HG03575 (cell line): ENCODE data around the gene COPS8.

ENCODE experiments used
- ATAC-seq: cut with Tn5 transposase; IDR thresholded peaks from one replicate; pipeline ENCODE4 v1.9.1; 2021; ENCODE audit not compliant: unreplicated experiment, insufficient number of reproducible peaks, low FRiP score; ENCODE audit errors: extremely low read depth

The COPS8 gene

DNA sequence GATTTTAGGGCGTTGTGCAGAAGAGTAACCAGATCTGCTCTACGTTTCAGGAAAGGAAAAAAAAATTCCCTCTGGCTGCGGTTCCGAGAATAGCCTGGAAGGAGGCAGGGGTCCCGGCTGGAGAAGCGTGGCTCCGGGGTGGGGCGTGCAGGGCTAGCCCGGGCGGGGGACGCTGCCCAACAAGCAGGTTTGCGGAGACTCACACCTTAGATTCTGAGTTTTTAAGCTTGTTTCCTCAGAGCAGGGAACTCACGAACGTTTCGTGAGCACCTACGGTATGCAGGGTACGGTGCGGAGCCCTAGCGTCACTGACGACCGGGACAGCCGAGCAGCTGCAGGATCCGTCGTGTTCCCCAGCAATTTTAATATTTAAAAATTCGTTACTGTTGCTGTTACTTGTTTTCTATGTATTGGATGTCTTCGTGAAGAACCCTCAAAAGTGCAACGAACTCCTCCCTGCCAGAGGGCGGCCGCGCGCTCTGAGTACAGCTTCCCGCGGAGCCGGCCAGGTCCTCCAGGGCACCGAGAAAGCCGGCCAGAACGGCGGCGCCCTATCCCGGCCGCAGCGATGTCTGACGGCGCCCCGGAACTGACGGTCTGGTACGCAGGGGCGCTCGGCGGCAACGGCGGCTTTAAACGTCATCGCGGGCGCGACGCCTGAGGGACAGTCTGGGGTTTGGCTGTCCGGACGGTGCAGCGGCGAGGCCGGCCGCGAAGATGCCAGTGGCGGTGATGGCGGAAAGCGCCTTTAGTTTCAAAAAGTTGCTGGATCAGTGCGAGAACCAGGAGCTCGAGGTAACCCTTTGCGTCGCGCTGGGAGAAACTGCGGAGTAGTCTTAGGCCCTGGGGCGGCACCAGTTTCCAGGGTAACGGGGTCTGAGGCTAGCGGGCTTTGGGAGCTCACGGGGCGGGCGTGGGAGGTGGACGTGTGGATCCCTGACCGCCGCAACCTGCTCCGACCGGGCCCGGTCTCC, at the start of gene COPS8:
Gene COPS8, plus strand, starts transcription at position 642 of the 974 bp plus-strand sequence. Its CDS starts 76 bp downstream, at position 718.
- peak; percentile 84 for ATAC-seq

DNA sequence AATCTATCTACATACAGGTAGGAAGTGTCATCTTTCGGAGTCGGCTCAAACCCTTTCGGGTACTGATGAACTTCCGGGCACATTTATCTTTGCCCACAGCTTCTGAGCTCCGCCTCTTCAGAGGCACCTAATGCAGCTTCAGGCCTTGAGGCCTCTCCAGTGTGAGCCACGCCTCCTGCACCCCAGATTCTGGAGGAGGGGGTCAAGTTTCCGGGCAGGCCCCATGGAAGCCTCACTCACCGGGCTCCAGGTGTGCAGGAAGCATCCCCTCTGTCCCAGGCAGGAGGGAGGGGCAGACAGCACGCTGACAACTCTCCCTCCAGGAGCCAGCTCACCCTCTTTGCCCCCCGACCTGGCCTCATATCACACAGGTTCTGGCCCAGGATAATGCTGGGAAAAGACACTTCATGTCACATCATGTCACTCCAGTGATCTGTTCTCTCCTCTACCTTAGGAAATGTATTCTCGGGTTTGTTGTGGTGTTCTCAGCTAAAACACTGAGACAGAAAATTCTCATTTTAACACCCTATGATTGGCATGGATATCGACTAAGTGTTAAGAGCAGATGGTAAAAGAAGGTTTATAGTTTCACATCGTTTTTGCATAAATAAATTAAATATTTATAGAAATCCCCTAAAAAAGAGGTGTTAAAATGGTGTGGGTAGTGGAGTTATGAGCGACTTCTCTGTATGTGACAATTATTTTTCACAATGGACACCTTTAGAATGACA, 46.2 kb upstream of the COPS8 start:
- no peak for ATAC-seq

DNA sequence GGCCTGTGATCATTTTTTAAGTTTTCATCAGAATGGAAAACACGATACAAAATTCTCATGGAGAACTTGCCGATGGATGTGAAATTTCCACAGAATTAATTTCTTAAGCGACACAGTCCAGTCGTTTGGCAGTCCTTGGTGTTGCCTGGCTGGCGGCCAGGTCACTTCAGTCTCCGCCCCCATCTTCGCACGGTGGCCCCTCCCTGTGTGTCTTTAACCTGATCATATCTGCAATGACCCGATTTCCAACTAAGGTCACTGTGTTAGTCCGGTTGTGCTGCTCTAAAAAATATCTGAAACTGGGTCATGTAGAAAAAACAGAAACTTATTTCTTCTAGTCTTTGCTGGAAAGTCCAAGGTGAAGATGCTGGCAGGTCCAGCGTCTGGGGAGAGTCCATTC, 44.5 kb upstream of the COPS8 start:
- no peak for ATAC-seq

DNA sequence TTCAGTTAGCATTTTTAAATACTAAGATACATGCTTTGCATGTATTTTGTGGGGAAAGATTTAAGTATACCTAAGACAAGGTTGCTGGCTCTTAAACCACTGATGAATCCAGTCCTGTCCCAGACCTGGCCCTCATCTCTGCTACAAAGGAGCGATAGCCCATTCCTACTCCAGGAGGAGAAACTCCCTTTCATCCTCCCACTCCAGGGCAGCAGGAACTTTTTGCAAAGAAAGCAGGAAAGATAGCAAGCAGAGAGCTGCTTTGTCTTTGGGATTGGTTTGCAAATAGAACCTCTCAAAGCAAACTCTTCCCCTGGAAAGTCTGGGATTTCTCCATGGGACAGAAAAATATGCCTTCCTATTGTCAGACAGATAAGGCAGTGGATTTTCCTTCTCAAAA, 43.6 kb upstream of the COPS8 start:
- no peak for ATAC-seq

DNA sequence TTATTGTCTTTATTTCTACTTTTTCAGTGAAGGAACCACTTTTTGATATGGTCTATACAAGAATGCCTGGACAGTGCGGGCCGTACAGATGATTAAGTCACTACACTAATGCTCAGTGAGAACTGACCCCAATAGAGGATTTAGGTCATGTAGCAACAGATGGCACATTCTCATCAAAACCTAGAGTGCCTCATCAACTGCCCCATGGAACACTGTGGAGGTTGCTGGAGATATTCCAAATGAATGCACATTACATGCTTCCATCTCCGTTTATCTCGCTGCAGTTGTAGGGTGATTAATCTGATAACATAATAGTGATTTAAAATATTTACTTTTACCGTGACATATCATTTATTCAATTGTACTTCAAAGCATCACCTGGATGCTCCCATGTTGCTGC, 41.8 kb upstream of the COPS8 start:
- no peak for ATAC-seq

DNA sequence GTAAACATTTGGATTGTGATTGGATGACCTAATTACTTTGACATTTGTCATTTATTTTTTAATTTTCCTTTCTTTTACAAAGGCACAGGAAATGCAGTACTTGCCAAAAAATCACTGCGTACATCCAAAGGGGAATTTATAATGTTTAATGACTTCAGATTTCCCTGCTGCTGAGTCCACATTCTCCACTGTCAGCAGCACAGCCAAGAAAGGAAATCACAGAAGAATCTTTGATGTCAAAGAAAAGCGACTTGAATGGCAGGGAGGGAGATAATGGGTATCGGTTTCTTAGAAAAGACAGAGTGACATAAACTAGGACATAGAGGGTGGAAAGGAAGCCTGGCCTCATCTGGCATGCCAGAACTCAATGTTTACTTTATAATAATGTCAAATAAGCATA, 41.4 kb upstream of the COPS8 start:
- ATAC-seq, result no peak

DNA sequence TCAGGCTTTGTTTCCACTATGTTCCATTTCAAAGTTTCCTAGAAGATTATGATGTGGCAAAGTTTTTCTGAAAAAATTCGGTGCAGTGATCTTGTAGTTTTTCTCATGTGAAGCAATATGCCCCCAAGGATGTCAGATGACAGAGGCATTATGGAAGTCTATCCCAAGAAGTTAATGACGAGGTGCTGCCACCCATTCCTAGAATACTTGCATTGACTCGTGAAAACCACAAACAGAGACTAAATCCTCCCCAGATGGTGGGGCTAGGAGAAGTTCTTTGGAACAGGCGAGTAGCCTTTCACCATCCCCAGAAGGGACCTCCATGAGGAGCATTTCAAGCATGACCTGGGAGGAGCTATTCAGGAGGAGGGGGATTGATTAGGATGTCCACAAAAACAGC, 40.2 kb upstream of the COPS8 start:
- ATAC-seq, result no peak

DNA sequence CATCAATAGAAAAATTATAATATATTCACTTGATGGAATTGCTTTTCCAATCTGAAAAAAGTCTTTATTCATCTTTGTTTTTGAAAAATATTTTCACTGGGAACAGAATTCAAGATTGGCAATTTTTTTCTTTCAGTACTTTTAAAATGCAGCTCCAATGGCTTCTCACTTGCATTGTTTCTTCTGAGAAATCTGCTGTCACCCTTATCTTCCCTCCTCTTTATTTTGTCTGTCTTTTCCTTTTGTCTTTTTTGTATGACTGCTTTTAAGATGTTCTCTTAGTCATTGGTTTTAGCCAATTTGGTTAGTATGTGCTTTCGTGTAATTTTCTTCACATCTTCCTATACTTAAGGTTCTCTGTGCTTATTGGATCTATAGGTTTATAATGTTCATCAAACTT, 37.1 kb upstream of the COPS8 start:
- ATAC-seq, result no peak

DNA sequence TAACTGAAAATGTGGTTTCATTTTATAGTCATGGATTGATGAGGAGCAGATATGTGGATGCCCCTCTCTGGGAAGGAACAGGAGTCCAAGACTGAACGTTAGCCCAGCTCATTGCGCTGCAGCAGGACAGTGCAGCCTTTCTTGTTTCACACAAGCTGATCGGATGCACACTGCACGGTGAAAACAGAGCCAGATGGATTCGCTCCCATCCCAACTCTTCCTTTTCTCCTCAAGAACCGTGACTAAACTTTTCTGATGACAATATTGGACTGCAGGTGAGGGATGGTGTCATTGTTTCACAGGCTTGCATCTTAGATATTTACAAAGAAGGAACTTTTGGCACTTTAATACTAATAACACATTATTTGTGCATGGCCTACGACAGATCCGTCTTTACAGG, 33.8 kb upstream of the COPS8 start:
- ATAC-seq, result no peak

DNA sequence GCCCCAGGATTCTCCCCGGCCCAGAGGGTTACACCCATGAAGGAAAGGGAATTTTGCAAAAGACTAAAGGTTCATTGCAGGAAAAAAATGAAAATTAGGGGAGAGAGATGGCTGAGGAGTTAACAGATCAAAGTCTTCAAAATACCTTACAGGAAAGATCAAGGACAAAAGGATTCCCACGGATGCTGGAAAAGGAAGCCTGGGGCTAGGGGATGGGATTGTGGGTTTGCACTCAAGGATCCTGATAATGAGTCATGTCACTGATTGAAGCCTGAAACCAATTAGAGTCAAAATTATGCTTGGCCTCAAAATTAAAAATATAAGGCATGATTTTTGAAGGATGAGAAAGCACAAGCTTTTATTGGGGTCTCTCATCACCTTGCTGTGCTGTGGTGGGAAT, 32.6 kb upstream of the COPS8 start:
- ATAC-seq, result no peak

DNA sequence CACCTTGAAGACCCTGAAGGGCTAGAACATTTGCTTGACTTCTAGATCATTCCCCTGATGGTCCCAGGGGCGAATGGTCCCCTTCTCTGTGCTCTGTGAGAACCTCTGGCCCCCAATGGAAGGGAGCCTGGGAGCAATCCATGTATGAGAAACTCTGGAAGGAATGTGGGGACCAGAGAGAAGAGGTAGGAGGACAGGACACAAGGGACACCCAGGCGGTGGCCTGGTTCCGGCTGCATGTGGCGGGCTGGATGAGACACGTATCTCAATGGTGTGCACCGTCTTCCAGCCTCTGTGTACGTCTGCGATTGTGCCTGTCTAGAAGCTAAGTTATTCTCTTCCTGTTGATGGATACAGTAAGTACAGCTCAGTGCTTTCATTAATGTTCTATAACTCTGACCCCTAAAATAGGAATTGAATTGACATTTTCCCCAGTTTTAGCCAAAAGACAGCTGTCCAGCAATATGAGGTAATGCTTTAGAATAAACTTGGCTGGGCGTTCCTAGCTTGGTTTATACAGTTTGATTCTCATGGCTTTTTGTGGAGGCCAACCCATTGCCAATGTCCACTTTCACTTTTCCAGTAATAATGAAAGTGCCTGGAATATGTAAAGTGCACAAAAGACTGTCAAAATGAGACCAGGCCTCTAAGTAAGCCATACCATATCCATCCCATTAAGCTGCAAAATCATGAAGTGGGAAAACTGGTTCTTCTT, 30.1 kb upstream of the COPS8 start:
- ATAC-seq, result no peak

DNA sequence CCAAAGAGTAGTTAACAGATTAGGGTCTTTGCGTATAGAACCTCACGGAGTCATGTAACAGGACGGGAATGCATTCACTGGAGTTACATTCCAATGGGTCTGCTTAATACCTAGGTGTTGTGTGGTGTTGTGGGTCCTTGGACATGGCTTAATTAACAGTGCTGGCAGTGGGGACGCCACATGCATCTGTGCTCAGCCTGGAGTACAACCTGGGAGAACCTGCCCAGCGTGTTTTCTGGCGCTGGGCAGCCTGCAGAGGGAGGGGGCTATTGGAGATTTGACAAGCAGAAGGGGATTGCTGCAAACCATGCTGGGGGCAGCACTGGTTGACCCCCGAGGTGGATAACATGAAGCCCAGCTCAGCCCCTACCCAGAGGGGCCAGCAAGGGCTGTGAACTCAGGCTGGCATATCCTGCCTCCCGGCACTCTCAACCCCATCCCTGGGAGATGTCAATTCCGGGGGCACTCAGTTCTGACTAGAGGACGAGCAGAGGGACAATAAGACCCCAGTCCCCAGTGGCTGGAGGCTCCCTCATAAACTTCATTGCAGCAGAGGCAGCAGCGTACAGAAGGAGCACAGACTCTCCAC, 29.3 kb upstream of the COPS8 start:
- ATAC-seq, result no peak

DNA sequence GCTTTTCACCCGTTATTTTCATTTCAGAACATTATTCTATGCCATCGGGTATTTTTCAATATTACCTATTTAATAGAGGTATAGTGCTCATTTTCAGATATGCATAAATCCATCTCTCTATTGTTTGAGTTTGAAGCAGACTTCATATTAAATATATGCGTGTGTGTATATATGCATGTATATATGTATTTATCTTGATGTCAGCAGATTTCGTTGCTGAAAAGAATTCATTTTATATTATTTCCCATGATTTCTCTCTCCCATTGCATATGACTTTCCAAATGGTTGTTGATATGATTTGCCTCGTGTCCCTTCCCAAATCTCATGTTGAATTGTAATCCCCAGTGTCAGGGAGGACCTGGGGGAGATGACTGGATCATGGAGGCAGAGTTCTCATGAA, 28.6 kb upstream of the COPS8 start:
- ATAC-seq, result no peak

DNA sequence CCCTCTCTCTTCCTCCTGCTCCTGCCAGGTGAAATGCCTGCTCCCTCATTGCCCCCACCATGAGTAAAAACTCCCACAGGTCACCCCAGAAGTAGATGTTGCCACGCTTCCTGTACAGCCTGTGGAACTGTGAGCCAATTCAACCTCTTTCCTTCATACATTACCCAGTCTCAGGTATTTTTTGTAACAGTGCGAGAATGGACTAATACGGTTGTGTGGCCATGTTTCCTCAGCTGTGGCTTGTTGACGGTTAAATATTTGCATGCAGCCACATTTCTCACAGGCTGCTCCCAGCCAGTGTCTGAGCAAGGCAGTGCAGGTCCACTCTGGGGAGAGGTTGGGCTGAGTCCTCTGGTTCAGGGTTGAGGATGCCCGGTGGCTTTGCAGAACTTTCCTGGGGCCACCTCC, 27.8 kb upstream of the COPS8 start:
- peak; percentile 52 for ATAC-seq

DNA sequence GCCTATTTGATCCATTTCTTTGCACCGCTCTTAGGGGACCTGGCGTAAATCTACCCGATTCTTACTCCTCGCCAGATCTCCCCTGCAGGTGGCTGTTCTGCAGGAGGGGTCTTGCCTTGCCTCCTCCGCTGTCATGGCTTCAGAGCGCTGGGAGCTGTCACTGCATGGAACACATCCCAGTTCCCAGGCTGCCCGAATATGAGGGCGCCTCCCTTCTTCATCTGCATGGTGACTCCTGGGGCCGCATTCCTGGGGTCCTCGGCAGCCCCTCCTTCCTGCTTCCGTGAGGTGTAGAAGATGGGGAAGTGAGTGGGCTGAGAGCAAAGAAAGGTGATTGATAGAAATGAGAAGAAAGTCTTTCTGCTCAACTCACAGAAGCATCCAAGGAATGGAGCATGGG, 27.3 kb upstream of the COPS8 start:
- ATAC-seq, result no peak

DNA sequence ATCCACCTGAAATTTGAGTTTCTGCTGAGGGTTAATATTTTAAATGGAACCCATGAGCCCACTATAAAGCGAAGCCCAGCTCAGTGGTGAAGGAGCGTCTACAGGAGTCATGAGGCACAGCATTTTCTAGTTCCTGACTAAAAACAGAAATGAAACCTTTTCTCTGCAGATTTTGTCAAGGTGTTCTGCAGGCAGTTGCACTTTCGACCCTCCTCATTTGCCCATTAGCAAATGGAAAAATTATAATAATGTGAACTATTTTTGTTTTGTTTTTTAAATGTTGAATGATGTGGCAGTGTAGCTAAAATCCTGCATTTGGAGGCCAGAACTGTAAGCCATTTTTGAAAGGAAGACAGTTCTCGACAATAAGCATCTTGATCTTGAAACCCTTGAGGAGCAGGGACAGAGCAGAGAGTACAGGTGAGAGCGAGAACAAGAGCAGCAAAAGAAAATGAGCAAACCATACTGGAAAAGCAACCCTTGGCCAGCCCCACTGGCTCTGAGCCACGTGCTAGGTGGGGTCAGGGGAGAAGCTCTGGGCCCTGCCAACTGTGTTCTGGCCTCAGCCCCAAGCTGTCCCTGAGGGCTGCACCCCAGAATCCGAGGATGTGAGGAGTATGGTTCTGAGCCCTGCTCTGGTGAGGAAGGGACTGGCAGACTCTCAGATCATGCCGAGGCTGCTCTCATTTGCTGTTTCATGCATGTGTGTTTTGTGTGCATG, 26.4 kb upstream of the COPS8 start:
- peak; percentile 66 for ATAC-seq

DNA sequence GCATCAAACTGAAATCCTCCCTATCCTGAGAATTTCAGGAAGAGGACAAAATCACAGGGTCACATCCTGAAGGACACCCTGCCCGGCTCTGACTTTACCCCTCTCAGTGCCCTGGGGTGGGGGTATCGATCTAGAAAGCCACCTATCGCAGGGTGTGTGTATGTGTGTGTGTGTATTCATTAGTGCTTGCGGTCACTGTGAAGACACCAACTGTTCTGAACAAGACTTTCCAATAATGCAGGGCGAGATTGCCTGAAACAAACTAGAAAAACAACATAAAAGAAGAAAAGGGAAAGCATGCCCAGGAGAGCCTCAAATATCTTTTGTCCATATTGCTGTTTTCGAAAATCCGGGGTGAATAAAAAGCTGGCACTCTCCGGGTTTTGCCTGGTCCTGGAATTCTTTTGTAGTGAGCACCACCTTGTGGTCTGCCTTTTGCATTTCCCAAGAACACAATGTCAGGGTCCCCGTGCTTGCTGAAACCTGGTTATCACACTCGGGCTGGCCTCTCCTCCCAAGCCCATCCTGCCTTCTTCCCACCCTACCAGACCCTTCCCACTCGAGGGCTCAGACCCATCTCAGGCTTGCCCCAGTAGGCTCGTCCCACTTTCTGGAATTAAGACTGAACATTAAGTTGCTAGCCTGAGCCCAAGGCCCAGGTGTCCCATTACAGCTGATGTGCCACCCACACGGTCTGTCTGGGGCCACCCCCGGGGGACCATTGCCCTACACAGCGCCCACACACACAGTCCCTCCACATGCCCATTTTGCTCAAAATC, 25.0 kb upstream of the COPS8 start:
- ATAC-seq, result no peak

DNA sequence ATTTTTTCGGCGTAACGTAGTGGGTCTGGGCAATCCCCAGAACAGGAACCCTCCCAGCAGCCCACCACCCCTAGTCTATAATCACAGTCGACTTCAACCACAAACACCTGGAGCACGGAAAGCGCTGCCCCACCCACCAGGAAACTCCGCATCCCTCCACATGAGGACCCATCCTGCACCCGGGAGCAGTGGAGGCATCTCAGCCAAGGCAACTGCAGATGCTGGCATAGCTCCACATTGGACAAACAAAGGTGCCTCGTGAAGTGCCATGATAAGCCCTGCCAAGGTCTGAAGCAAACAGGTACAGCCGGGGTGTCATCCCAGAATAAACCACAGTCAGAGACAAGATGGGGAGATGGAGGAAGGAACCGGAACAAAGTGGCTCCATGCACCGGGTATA, 24.3 kb upstream of the COPS8 start:
- no peak for ATAC-seq
